ENCODE data around the gene MFAP3.
"Not testable (repeated sequence)": the region's sequence is repeated elsewhere in the genome, so short reads cannot be mapped to it uniquely, and the experiment has no call there.

MFAP3 gene

DNA sequence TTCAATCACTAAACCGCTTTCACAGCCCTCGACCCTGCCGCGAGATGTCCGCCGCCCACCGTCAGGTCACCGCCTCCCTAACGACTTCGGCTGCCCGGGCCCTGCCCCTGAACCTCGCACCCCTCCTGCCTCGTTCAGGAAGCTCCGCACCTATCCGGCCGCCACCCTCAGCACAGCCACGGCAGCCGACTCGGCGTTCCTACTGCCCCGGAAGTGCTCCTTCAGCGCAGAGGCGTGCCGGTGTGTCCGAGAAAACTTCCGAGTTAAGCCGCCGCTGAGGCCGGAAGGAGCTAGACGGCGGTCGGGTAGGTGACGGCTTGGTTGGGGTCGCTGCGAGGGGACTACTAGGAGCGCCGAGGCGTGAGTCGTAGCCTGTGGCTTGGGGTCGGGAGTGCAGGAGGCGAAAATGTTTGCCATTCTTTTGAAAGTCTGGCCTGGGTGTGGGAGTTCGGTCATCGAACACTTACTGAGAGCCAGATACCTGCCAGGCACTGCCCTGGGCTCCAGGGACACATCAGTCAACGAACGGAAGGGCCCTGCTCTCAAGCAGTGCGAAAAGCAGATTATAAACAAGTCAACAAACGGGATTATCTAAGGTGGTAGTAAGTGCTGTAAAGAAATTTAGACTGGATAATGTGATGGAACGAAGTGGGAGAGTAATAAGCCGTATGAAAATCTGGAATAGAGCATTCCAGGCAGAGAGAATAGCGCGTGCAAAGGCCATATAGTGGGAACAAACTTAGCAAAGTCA, at the start of gene MFAP3, which contains the start of gene FAM114A2:
Gene MFAP3, plus strand, starts transcription at position 261 of the 751 bp plus-strand sequence. CDS start 10,756 bp downstream, outside the sequence.
Gene FAM114A2, minus strand, starts transcription at position 204 of the 751 bp plus-strand sequence. CDS start 3,957 bp downstream, outside the sequence.
- peak; percentile 53 for DNase-seq

DNA sequence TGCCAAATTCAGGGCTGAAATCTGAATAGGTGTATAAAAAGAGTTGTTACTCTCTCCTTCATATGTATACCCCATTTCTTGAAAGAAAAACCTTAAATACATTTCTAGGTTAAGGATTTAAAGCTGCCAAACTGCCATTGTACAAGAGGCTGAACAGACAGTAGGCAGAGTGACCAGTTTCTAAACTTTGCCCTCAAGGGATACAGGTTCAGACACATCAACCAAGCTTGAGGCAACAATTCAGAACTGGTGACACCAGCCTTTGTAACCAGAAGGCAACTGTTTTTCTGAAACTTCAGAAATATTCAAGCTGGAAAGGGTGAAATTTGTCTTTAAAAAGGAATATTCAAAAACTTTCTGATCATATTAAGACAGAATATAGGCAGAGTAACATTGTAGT, 47.6 kb upstream of the MFAP3 start:
- no peak for DNase-seq

DNA sequence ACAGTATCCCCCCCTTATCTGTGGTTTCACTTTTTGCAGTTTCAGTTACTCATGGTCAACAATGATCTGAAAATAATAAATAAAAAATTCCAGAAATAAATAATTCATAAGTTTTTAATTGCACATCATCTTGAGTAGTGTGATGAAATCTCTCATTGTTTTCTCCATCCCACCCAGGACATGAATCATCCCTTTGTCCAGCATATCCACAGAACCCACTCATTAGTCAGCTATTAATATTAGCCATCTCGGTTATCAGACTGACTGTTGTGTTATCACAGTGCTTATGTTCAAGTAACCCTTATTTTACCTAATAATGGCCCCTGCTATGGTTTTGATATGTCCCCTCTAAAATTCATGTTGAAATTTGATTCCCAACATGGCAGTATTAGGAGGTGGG, 40.8 kb upstream of the MFAP3 start:
- DNase-seq, result no peak

DNA sequence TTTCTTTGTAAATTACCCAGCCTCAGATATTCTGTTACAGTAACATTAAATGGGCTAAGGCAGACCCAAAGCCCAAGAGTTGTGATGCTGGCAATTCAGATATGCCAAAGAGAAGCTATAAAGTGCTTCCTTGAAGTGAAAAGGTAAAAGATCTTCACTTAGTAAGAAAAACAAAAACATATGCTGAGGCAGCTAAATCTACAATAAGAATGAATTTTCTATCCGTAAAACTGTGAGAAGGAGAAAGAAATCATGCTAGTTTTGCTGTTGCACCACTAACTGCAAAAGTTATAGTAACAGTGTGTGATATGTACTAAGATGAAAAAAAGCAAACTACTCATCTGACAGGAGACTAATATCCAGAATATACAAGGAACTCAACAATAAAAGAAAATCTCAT, 40.0 kb upstream of the MFAP3 start:
- DNase-seq, result no peak

DNA sequence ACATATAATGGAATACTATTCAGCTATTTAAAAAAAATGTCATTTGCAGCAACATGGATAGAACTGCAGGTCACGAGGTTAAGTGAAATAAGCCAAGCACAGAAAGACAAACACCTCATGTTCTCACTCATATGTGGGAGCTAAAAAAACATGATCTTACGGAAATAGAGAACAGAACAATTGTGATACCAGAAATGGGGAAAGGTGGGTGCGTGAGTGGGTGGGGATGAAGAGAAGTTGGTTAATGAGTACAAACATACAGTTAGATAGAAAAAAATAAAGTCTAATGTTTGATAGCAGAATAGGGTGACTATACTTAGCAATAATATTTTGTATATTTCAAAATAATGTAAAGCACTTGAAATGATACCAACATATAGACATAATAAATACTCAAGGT, 38.8 kb upstream of the MFAP3 start:
- no peak for DNase-seq

DNA sequence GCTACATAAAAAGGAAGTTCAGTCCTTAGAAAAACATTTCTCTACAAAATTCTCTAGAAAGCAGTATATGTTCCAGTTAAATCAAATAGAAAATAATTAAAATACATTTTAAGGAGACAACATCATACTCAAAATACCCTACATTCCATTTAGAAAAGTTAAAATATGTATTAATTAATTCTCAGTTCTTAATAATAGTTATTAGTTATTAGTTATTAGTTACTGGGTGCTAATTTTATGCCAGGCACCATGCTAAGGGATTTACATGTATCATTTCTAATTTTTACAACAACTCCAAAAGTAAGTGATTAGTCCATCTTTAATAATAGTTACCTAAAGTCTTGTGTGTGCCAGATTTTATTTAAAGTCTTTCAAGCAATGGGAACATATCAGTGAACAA, 38.1 kb upstream of the MFAP3 start:
- DNase-seq, result no peak

DNA sequence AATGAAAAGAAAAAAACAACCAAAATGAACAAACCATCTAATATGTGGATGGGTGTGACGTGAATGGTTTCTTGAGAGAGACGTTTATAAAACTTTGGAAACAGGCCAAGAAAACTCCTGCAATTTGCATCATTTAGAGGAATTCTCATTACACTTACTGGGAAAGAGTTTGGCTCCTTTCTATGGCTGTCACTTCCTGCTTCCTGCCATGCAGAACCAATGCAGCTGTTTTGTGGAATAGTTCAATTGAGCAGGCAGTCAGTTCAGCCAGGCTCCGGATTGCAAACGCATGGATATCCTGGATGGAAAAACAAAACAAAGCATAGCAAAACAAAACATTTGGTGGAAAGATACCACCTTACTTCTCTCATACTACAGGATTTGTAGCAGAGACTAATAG, 36.7 kb upstream of the MFAP3 start:
- no peak for DNase-seq

DNA sequence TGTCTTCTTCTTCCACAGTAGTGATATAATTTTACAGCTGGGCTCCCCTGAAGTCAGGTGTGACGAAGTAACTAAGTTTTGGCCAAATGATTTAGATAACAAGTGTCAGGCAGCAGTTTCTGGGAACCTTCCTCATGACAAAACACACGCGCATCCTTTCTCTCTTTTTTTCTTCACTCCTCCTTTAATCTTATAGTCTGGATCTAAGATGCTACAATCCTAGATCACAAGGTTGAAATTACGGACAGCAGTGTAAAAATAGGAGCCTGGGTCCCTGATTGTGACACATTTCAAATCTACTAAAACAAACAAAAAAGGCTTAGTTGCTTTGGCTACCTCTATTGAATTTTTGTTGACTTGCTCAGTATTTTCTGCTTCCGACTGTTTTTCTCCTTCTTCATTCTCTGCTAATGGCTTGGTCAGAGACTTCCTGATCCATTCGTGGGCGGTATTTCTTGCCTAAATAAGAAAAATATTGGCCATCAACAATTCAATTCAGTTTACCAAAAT, 36.2 kb upstream of the MFAP3 start:
- DNase-seq, result no peak

DNA sequence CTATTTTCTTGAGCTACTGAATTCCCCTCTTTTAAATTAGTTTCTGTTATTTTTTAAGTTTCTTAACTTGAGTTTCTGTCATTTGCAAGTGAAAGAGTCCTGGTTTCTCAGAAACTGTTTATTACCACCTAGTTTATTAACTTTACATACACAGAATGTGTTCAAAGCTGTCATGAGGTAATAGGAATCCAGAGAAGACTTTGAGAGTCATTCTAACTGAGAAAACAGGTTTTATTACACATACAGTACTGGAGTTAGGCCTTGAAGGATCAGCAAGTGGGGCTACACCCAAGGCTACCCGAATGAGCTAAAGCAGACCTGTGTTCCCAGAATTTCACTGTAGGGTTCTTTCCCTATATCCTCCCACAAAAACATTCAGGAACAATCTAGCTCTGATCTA, 33.1 kb upstream of the MFAP3 start:
- DNase-seq, result no peak

DNA sequence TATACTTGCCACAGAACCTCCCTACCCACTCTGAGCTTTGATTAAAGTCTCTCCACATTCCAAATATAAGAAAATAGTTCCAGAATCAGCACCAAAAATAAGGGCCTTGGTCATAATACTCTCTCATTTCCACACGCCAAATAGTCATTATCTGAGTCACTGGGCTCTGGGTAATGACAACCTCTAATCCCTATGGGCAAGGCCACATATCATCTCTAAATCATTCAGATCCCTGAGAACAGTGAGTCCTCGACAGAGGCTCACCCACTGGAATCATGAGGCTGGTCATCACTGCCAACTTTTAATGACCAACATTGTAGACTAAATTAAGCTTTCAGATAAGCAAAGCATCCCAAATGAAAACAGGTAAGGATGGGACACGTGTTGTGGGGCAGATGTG, 28.1 kb upstream of the MFAP3 start:
- no peak for DNase-seq

DNA sequence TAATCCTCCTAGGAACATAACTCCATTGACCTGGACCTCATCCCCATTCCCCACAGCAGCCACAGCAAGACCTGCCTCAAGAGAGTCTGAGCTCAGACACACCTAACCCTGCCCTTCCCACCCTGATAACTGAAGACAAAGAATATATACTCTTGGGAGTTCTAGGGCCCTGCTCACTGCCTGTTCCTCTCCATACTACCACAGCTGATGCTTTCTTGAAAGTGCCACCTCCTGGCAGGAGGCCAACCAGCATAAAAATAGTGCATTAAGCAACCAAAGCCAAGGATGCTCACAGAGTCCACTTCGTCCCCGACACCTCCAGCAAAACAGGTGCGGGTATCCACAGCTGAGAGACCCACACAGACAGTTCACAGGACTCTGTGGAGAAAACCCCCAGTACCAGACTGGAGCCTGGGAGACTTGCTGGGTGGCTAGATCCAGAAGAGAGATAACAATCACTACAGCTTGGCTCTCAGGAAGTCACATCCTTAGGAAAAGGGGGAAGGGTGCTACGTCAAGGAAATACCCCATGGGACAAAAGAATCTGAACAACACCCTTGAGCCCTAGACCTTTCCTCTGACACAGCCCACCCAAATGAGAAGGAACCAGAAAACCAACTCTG, 23.6 kb upstream of the MFAP3 start:
- DNase-seq, result no peak

DNA sequence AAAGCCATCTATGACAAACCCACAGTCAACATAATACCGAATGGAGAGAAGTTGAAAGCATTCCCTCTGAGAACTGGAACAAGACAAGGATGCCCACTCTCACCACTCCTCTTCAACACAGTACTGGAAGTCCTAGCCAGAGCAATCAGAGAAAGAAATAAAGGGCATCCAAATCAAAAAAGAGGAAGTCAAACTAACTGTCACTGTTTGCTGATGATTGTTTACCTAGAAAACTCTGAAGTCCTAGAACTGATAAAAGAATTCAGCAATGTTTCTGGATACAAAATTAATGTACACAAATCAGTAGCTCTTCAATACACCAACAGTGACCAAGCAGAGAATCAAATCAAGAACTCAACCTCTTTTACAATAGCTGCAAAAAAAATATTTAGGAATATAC, 19.8 kb upstream of the MFAP3 start:
- DNase-seq, result not testable (repeated sequence)

DNA sequence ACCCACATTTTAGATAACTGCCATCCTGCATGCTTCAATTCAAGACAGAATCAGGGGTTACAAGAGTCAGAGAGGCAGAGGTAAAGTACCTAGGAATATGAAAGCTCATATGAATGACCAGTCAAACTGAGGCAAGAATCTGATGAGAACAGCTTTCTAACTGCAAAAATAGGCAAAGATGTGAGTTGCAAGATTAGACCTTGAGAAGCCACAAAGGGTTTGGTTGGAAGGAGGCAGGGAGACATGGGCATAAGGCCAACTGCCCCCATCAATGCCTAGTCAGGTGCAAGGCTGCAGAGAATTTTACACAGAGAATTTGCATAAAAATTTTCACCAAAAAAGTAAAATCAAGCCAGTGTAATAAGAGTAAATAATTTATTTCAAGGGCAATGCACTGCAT, 12.8 kb upstream of the MFAP3 start:
- DNase-seq, result no peak

DNA sequence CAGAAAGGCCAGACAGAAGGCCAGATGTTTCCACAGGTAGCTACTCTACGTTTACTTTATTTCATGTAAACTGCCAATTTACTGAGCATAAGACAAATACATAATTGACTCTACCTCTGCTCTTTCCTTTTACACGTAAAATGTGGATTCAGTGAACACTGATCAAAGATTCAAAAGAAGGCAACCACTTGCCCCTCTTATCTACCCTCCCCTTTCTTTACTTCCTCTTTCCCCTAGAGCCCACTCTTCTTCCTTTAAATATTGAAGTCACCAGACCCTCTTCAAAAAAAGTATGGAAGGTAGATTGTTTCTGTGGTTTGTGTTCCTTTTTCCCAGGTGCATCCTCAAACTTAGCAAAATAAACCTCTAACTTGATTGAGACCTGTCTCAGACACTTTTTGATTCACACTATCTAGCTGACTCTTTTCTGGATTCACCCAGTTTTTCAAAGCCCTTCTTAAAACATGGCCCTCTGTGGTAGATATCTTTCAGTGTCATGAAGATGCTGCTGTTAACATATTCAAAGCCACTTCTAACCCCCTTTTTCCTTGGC, 6.8 kb upstream of the MFAP3 start:
- DNase-seq, result no peak

DNA sequence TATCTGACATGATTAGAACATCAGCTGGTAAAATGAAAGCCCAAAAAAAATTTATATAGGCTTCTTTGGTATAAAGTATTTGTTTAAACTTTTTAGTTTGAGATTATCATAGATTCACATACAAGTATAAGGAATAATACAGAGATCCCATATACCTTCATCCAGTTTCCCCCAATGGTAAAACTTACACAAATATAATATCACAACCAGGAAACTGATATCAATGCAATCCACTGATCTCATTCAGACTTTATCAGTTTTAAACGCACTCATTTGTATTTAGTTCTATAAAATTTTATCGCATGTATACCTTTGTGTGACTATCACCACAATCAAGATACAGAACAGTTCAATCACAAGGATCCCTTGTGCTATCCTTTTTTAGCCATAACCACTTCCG, 3.8 kb upstream of the MFAP3 start:
- no peak for DNase-seq

DNA sequence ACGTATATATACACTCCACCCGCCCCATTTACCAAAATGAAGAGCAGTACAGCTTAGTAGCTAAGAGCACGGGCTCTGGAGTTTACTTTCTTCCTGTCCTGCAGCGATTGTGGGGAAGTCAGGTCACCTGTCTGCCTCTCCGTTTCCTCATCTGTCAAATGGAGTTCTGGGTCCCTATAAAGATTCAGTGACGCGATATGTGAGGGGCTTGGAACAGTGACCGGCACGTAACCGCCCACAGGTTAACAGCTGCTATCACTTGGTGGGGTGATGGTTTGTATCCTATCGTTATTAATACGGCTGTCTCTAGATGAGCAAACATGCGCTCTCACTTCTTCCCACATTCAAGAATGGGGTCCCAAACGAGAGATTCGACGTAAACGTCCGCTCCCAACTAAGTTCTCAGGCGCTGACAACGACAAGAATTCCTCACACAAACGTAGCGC, 483 bp upstream of the MFAP3 start:
- no peak for DNase-seq

DNA sequence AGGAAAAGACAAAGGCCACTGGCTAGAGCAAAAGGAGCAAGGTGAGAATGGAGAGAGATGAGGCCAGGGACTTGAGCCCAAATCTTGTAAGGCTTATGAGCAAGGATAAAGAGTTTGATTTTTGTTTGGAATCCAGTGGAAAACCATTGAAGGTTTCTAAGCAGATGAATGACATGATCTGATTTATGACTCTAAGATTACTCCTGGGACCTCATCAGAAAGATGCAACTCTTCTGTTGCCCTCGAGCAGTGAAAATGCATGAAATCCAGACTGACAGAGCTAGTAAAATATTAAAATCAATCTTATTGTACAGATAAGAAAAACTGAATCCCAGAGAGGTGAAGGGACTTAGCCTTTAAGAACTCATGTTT, 677 bp downstream of the MFAP3 start:
- no peak for DNase-seq

DNA sequence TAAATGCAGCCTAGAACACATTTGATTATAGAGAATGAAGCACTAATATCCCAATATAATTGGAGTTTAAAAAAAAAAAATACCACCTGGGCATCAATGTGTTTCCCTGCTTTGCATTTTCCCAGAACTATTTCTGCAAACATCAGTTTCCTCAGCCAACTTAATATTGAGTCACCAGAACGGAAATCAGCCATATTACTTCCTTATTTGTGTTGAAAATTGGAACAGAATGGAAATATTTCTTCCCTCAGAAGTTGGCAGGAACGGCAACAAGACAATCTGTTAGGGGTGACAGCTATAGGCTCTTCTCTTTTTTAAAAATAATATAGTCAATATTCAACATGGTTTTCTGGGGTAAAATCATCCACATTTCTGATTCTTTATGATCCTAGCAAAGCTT, 4.0 kb downstream of the MFAP3 start:
- no peak for DNase-seq

DNA sequence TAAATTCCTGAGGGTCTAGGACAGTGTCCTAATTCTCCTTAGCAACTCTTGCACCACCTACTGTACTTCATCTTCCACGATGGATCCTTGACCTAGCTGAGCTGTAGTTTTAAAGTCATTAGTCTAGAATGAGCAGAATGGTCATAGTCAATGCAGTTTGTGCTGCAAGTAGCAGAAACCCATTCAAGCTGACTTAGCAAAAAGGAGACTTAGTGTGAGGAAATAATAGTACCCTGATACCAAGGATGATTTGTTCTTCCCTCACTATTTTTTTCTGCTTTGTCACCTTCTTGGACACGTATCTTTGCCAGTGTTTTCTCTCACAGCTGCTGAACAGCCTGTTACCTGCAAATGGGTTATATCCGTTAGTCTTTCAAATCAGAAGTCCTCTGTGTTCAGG, 5.3 kb downstream of the MFAP3 start:
- DNase-seq, result no peak

DNA sequence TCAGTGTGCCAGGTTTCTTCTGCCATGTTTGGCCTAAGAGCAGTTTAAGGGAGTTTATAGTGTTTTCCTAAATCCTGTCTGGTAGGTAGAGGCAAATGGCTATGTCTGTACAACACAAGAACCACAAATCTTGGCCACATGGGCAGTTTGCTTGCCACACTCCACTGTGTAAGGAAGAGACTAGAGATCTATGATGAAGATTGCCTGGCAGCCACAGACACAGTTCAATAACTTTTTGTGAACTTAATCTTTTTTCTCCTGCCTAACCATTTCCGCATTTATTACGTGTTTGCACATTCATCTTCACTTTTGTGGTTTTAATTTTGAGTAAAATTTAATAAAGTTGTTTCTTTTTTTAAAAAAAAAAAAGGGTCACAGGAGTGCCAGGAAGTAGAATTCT, 5.8 kb downstream of the MFAP3 start:
- no peak for DNase-seq

DNA sequence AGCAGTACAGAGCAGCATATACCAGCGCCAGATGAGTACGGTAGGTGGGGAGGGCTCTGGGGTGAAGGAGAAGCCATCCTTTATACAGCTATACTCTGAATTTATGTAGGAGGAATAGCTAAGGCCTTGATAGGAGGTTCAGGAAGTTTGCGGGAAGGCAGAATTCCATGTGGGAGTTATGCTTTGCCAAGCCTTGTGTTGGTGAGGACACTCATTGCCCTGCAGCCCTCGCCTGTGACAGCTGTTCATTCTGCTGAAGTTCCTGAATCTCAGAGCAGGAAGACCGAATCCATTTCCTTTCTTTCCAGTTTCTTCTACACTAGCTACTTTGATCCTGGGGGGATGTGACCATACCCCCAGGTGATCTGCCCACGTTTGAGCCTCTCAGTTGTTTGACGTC, 7.7 kb downstream of the MFAP3 start:
- no peak for DNase-seq

DNA sequence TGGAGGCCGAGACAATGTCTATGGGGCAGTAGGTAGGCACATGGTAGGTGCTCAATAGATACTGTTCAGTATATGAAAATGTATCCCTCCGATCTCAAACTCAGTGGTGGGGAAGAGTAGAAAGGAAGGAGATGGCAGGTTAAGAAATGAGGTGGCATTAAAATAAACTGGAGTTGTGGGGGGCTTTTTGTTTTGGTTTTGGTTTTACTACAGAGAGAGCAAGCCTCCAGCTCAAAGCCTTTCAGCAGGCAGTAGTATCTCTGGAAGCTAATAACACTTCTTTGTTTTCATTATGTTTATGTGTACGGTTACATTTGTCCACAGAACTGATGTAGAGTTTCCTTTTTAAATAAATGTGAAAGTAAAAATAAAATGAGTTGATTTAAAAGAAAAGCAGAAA, 8.6 kb downstream of the MFAP3 start:
- no peak for DNase-seq

DNA sequence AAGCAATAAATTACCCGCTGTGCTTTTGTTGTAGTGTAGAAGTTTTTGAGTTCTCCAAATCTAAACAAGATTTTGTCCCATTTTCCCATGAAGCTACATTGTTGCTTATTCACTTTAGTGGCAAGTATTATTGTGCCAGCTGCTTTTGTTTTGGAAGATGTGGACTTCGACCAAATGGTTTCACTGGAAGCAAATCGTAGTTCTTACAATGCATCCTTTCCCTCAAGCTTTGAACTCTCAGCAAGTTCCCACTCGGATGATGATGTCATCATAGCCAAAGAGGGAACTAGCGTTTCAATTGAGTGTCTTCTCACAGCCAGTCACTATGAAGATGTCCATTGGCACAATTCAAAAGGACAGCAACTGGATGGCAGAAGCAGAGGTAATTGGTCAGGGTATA, 10.9 kb downstream of the MFAP3 start:
- no peak for DNase-seq

DNA sequence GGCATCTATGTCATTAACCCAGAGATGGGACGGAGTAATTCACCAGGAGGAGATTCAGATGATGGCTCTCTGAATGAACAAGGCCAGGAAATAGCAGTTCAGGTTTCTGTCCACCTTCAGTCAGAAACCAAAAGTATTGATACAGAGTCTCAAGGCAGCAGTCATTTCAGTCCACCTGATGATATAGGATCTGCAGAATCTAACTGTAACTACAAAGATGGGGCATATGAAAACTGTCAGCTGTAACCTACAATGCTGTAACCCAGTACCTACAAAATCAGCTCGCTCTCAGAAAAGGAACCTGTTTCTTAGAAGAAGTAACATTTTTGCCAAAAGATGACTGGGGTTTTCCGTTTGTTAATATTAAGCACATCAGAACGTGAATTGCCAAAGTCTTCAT, 14.7 kb downstream of the MFAP3 start:
- no peak for DNase-seq
